Thyroid gland (tissue), 4 donors: Measurements from ENCODE around the gene OR5M11.

ENCODE experiments used
- POLR2A ChIP-seq, 2 donors: fragments of 450-650 bp; IDR thresholded peaks; one replicate each; pipeline ENCODE4 v1.6.1; 2017; ENCODE audit warnings: antibody characterized with exemption in 2 of 2, mild to moderate bottlenecking in 2 of 2, moderate library complexity in 1 of 2
- TF ChIP-seq, protein P1 (sequence below), 6 experiments: fragments of 200-600 bp in 3 of 6; fragments of 450-650 bp in 3 of 6; sonication (generic) in 3 of 6; IDR thresholded peaks; one replicate each; pipeline ENCODE4 v1.5.1; 2016 to 2019; ENCODE audit warnings: antibody characterized with exemption in 6 of 6, mild to moderate bottlenecking in 2 of 6, inconsistent platforms in 1 of 6, moderate library complexity in 1 of 6

GRCh38 chr11:56533054-56533740, 9.9 kb downstream of the OR5M11 start:
- TF ChIP-seq, protein P1, sequence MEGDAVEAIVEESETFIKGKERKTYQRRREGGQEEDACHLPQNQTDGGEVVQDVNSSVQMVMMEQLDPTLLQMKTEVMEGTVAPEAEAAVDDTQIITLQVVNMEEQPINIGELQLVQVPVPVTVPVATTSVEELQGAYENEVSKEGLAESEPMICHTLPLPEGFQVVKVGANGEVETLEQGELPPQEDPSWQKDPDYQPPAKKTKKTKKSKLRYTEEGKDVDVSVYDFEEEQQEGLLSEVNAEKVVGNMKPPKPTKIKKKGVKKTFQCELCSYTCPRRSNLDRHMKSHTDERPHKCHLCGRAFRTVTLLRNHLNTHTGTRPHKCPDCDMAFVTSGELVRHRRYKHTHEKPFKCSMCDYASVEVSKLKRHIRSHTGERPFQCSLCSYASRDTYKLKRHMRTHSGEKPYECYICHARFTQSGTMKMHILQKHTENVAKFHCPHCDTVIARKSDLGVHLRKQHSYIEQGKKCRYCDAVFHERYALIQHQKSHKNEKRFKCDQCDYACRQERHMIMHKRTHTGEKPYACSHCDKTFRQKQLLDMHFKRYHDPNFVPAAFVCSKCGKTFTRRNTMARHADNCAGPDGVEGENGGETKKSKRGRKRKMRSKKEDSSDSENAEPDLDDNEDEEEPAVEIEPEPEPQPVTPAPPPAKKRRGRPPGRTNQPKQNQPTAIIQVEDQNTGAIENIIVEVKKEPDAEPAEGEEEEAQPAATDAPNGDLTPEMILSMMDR (IDR thresholded peaks at IDR 0.05), result no peak
- TF ChIP-seq POLR2A (IDR thresholded peaks at IDR 0.05), result no peak
